Prostate gland (tissue), 2 donors: ENCODE measurements around the gene EXOC2.

Experiments used
- POLR2AphosphoS5 ChIP-seq: sonication (generic); formaldehyde crosslinking; IDR thresholded peaks from one replicate; pipeline ENCODE4 v1.6.1; 2017; ENCODE audit warnings: antibody characterized with exemption
- TF ChIP-seq, protein P1 (sequence below), 4 experiments: fragments of 200-600 bp in 2 of 4; fragments of 450-650 bp in 2 of 4; sonication (generic) in 2 of 4; IDR thresholded peaks; 1 replicate in 3 of 4; 2 replicates in 1 of 4; pipeline ENCODE4 v1.5.1; 2016 to 2019; ENCODE audit warnings: antibody characterized with exemption in 4 of 4, mild to moderate bottlenecking in 2 of 4, moderate library complexity in 2 of 4

DNA sequence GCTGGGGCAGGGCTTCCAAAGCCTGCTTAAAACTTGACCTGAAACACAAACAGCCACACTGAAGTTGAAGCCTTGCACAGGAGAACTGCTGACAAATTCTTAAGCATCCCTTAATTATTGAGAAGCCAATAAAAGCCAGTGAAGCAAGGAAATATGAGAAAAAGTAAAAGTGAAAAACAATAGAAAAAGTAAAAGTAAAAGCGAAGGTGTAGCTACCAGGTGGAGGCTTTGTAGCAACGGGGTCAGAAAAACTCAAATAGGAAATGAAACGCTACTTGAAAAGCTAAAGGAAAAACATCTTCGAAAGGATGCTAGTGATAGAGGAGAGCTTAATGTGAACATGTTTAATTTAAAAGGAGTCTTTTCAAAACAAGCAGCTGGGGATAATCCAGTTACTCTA lies 203.9 kb downstream of the EXOC2 start:
- TF ChIP-seq POLR2AphosphoS5 = no peak
- TF ChIP-seq, protein P1, sequence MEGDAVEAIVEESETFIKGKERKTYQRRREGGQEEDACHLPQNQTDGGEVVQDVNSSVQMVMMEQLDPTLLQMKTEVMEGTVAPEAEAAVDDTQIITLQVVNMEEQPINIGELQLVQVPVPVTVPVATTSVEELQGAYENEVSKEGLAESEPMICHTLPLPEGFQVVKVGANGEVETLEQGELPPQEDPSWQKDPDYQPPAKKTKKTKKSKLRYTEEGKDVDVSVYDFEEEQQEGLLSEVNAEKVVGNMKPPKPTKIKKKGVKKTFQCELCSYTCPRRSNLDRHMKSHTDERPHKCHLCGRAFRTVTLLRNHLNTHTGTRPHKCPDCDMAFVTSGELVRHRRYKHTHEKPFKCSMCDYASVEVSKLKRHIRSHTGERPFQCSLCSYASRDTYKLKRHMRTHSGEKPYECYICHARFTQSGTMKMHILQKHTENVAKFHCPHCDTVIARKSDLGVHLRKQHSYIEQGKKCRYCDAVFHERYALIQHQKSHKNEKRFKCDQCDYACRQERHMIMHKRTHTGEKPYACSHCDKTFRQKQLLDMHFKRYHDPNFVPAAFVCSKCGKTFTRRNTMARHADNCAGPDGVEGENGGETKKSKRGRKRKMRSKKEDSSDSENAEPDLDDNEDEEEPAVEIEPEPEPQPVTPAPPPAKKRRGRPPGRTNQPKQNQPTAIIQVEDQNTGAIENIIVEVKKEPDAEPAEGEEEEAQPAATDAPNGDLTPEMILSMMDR (IDR thresholded peaks at IDR 0.05) = no peak
